SK-N-SH (cell line): Measurements from ENCODE around the gene SORBS1. TPM values are rescaled to one million over a fixed set of nuclear protein-coding genes. Genes with fewer than 3 reads are reported as not detected.

Experiments
- CTCF ChIA-PET: fragments of 300-600, 350-600 bp; formaldehyde crosslinking; extraction: SDS; loops from one replicate; lab custom pipeline; 2021; lab: Yijun Ruan, JAX
- POLR2A ChIA-PET: fragments of 350-600 bp; sonication (Branson Sonifier 250); formaldehyde crosslinking; extraction: SDS; loops from one replicate; lab custom pipeline; 2020; ENCODE audit warnings: antibody characterized with exemption, inconsistent platforms; lab: Yijun Ruan, JAX
- DNase-seq: peaks from one replicate; pipeline ENCODE4 v3.0.0; 2012
- H2AFZ ChIP-seq: fragments of 200-600 bp; sonication (generic); 2 replicates; pipeline ENCODE4 v1.8.1; 2016; ENCODE audit warnings: antibody characterized with exemption, mild to moderate bottlenecking, low read depth
- H3F3A ChIP-seq: fragments of 200-600 bp; sonication (generic); replicated peaks from 2 replicates; pipeline ENCODE3; 2016; ENCODE audit warnings: antibody characterized with exemption, mild to moderate bottlenecking; ENCODE audit not compliant: insufficient read depth
- H3K27ac ChIP-seq, 2 experiments: fragments of 200-500 bp in 1 of 2; fragments of 200-600 bp in 1 of 2; sonication (Bioruptor generic) in 1 of 2; sonication (generic), shearing (Covaris generic) in 1 of 2; 2 replicates each; pipeline versions ENCODE4 v1.5.1 to v1.6.1; 2014 to 2016; ENCODE audit warnings: low read depth in 2 of 2, inconsistent platforms in 1 of 2, low read length in 1 of 2, mild to moderate bottlenecking in 1 of 2, mixed read lengths in 1 of 2
- H3K27me3 ChIP-seq: fragments of 200-600 bp; sonication (generic), shearing (Covaris generic); 2 replicates; pipeline ENCODE4 v1.6.1; 2016; ENCODE audit warnings: mixed run types; ENCODE audit not compliant: insufficient read depth
- H3K36me3 ChIP-seq, 2 experiments: fragments of 200-500 bp in 1 of 2; fragments of 200-600 bp in 1 of 2; sonication (Bioruptor generic) in 1 of 2; sonication (generic) in 1 of 2; replicated peaks in 1 of 2; 2 replicates each; pipeline versions ENCODE3 to v1.5.1; 2014 to 2016; ENCODE audit warnings: low read length in 1 of 2, mild to moderate bottlenecking in 1 of 2; ENCODE audit not compliant: insufficient read depth in 2 of 2, control insufficient read depth in 1 of 2
- H3K4me1 ChIP-seq, 2 experiments: fragments of 200-500 bp in 1 of 2; fragments of 200-600 bp in 1 of 2; sonication (Bioruptor generic) in 1 of 2; sonication (generic), shearing (Covaris generic) in 1 of 2; 2 replicates each; pipeline versions ENCODE4 v1.5.1 to v1.6.1; 2014 to 2016; ENCODE audit warnings: low read depth in 1 of 2, low read length in 1 of 2, mixed run types in 1 of 2; ENCODE audit not compliant: insufficient read depth in 2 of 2, control insufficient read depth in 1 of 2
- H3K4me2 ChIP-seq: fragments of 200-600 bp; sonication (generic), shearing (Covaris generic); 2 replicates; pipeline ENCODE4 v1.6.1; 2017; ENCODE audit warnings: mixed run types
- H3K4me3 ChIP-seq, 2 experiments: fragments of 200-500 bp in 1 of 2; fragments of 200-600 bp in 1 of 2; sonication (Bioruptor generic) in 1 of 2; sonication (generic), shearing (Covaris generic) in 1 of 2; 2 replicates each; pipeline versions ENCODE4 v1.5.1 to v1.8.1; 2014 to 2016; ENCODE audit warnings: low read depth in 2 of 2, inconsistent platforms in 1 of 2, low read length in 1 of 2, mild to moderate bottlenecking in 1 of 2, mixed read lengths in 1 of 2, moderate library complexity in 1 of 2
- H3K79me2 ChIP-seq: fragments of 200-600 bp; sonication (generic); 2 replicates; pipeline ENCODE4 v1.8.1; 2017; ENCODE audit warnings: mild to moderate bottlenecking; ENCODE audit not compliant: insufficient read depth
- H3K9ac ChIP-seq: fragments of 200-600 bp; sonication (generic); 2 replicates; pipeline ENCODE4 v1.6.1; 2017; ENCODE audit warnings: mixed run types
- H3K9me2 ChIP-seq: fragments of 200-600 bp; sonication (generic); 2 replicates; pipeline ENCODE4 v1.6.1; 2017; ENCODE audit warnings: mixed run types
- H3K9me3 ChIP-seq: fragments of 200-600 bp; sonication (generic); 2 replicates; pipeline ENCODE4 v1.6.1; 2017; ENCODE audit warnings: mixed run types, mild to moderate bottlenecking, moderate library complexity
- H4K20me1 ChIP-seq: fragments of 200-600 bp; sonication (generic); 2 replicates; pipeline ENCODE4 v1.6.1; 2017; ENCODE audit warnings: mild to moderate bottlenecking, mixed run types; ENCODE audit not compliant: insufficient read depth
- EP300 ChIP-seq, 2 experiments: IDR thresholded peaks; 2 replicates each; pipeline versions ENCODE4 v1.4.0 to v1.6.1; 2012; ENCODE audit warnings: borderline replicate concordance in 1 of 2, low read depth in 1 of 2, low read length in 1 of 2
- EZH2phosphoT487 ChIP-seq: fragments of 200-600 bp; sonication (generic); IDR thresholded peaks from 2 replicates; pipeline ENCODE4 v1.6.1; 2017; ENCODE audit warnings: low read depth, mixed run types, mild to moderate bottlenecking, antibody characterized with exemption, moderate library complexity, borderline replicate concordance
- FOSL2 ChIP-seq: IDR thresholded peaks from 2 replicates; pipeline ENCODE4 v1.4.0; 2012; ENCODE audit warnings: low read depth, mild to moderate bottlenecking, moderate library complexity, borderline replicate concordance
- FOXJ3 ChIP-seq: sonication (generic); formaldehyde crosslinking; IDR thresholded peaks from 2 replicates; pipeline ENCODE4 v1.5.1; 2020; ENCODE audit warnings: mild to moderate bottlenecking, missing genetic modification reagents
- NFIC ChIP-seq: IDR thresholded peaks from 2 replicates; pipeline ENCODE4 v1.4.0; 2012; ENCODE audit warnings: borderline replicate concordance
- RCOR1 ChIP-seq: fragments of 150-350 bp; IDR thresholded peaks from 2 replicates; pipeline ENCODE4 v1.6.1; 2017; ENCODE audit warnings: antibody characterized with exemption, low read length
- RXRA ChIP-seq: IDR thresholded peaks from 2 replicates; pipeline ENCODE4 v1.4.0; 2012; ENCODE audit warnings: low read depth, mild to moderate bottlenecking, borderline replicate concordance
- SMC3 ChIP-seq: IDR thresholded peaks from 2 replicates; pipeline ENCODE4 v1.6.1; 2012; ENCODE audit warnings: low read depth, low read length, improper control_type of control experiment
- TAF1 ChIP-seq: IDR thresholded peaks from 2 replicates; pipeline ENCODE4 v1.6.1; 2012; ENCODE audit warnings: low read depth, mild to moderate bottlenecking, low read length, moderate library complexity, borderline replicate concordance
- TCF12 ChIP-seq: IDR thresholded peaks from 2 replicates; pipeline ENCODE4 v1.4.0; 2012
- TEAD4 ChIP-seq: IDR thresholded peaks from 2 replicates; pipeline ENCODE4 v1.4.0; 2012; ENCODE audit warnings: mild to moderate bottlenecking, borderline replicate concordance; ENCODE audit not compliant: insufficient read depth
- WGBS: methylation state at CpG from one replicate; pipeline ENCODE4 v1.1.6; 2017; ENCODE audit warnings: low lambda C conversion rate; 5-methylcytosine and 5-hydroxymethylcytosine counted together
- polyA plus RNA-seq, 3 experiments: library from polyadenylated mRNA; depleted of rRNA; stranded (reverse); fragments of >200 nt; gene quantifications; 2 replicates each; pipeline ENCODE4 v1.2.3, GENCODE V29; 2012
- TF ChIP-seq, protein P1 (sequence below): IDR thresholded peaks from 2 replicates; pipeline ENCODE4 v1.6.1; 2012; ENCODE audit warnings: mild to moderate bottlenecking, low read depth, low read length, moderate library complexity

SORBS1 gene
- polyA plus RNA-seq, 1 of the 3 experiments (the other 2 are of a cell fraction) = 0.36 TPM

DNA sequence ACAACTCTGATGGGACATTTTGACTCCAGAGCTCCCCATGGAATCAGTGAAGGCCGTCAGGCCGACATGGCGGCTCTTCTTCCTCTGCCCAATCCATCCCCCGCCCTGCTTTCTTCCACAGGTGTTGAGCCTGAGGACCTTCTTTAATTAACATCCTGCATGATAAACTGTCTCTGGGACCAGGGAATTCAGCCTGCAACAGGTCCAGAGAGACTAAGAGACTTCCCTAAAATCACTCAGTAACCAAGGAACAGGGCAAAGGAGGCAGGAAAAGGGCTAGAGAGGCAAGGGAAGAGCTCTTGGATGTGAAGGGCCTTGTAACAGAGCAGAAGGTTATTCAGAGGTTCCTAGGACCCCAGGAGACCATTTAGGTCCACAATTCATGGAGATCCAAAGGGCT is 264.4 kb downstream of the SORBS1 start:
- Histone ChIP-seq H3K27me3 (no peaks in the 10 kb centered on the region), H3K4me1 (no peaks in the 10 kb centered on the region), H2AFZ (no peak overlapping the region), H3K9me2 (no peaks in the 10 kb centered on the region), H3K36me3 (no peaks in the 10 kb centered on the region), H3K9me3 (no peaks in the 10 kb centered on the region), H3F3A (no peaks in the 10 kb centered on the region), H4K20me1 (no peaks in the 10 kb centered on the region), H3K79me2 (no peaks in the 10 kb centered on the region), H3K9ac (no peak overlapping the region), H3K4me3 (no peak overlapping the region), H3K27ac (no peak overlapping the region), H3K4me2 (no peak overlapping the region)
- ChIA-PET CTCF (interaction anchor here (1.0 kb wide), 1 partner anchor 13 kb away, joined by 3 read pairs; no protein-coding TSS in a partner anchor), POLR2A (no interaction called here)
- TF ChIP-seq FOSL2 (no peak), EP300 (IDR thresholded peaks at IDR 0.05; ENCODE audit: borderline replicate concordance in 1 of 2, low read depth in 1 of 2, low read length in 1 of 2) (no peak), EZH2phosphoT487 (no peak), TEAD4 (no peak), RCOR1 (no peak), FOXJ3 (CRISPR knock-in tag) (no peak)
- DNase-seq = no peak
- 97% methylated on average over 4 of the region's 4 CpGs for WGBS

DNA sequence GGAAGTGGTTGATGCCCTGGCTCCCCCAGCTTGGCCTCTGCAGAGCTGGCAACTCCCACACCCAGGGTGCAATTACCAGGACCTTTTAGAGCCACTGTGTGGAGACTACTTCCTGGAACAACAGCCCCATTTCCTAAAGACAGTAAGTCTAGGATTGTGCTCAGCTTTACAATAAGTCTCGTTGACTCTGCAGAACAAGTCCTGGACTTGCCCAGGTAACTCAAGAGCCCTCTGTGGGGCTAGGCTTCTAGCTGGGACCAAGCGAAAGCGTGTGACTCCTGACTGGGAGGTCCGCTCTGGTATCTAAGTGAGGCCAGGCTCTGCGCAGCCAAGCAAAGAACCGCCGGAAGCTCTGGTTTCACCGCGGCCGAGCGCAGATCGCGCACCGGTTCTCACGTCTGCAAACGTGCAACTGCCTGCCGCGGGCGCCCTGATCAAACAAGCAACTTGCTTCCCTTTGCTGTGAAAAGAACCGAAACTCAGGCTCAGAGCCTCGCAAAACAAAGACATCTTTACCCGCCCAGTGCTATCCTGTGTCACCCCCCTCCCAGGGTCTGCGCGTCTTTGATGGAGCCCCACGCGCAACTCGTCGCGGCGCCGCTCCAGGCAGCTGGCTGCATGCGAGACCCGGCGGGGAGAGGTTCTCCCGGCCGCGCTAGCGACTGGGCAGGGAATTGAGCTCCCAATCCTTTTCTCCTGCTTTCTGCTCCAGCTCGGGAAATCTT is 266.0 kb downstream of the SORBS1 start:
- Histone ChIP-seq H2AFZ (no peak overlapping the region), H3K27me3 (no peaks in the 10 kb centered on the region), H3K4me2 (no peak overlapping the region), H3K4me1 (no peaks in the 10 kb centered on the region; a peak in 1 of 4 replicates), H4K20me1 (no peaks in the 10 kb centered on the region), H3K36me3 (no peaks in the 10 kb centered on the region), H3K9me3 (no peaks in the 10 kb centered on the region), H3F3A (no peaks in the 10 kb centered on the region), H3K79me2 (peaks cover 5% of the 10 kb centered on the region; the same call in 1 of the 2 replicates)
- ChIA-PET POLR2A (no interaction called here), CTCF (interaction anchor here (0.6 kb wide), 1 partner anchor 68 kb away, joined by 3 read pairs; no protein-coding TSS in a partner anchor)
- WGBS = 93% methylated on average over 39 of the region's 39 CpGs
- DNase-seq = no peak
- no peak for TF ChIP-seq TCF12
- no peak for TF ChIP-seq EZH2phosphoT487
- no peak for TF ChIP-seq NFIC
- no peak for TF ChIP-seq RCOR1
- no peak for TF ChIP-seq SMC3
- TF ChIP-seq TAF1 = no peak
- TF ChIP-seq RXRA = no peak
- TF ChIP-seq, protein P1, sequence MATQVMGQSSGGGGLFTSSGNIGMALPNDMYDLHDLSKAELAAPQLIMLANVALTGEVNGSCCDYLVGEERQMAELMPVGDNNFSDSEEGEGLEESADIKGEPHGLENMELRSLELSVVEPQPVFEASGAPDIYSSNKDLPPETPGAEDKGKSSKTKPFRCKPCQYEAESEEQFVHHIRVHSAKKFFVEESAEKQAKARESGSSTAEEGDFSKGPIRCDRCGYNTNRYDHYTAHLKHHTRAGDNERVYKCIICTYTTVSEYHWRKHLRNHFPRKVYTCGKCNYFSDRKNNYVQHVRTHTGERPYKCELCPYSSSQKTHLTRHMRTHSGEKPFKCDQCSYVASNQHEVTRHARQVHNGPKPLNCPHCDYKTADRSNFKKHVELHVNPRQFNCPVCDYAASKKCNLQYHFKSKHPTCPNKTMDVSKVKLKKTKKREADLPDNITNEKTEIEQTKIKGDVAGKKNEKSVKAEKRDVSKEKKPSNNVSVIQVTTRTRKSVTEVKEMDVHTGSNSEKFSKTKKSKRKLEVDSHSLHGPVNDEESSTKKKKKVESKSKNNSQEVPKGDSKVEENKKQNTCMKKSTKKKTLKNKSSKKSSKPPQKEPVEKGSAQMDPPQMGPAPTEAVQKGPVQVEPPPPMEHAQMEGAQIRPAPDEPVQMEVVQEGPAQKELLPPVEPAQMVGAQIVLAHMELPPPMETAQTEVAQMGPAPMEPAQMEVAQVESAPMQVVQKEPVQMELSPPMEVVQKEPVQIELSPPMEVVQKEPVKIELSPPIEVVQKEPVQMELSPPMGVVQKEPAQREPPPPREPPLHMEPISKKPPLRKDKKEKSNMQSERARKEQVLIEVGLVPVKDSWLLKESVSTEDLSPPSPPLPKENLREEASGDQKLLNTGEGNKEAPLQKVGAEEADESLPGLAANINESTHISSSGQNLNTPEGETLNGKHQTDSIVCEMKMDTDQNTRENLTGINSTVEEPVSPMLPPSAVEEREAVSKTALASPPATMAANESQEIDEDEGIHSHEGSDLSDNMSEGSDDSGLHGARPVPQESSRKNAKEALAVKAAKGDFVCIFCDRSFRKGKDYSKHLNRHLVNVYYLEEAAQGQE = no peak
- TF ChIP-seq, all 33 proteins: peak for 0
- Histone ChIP-seq H3K27ac (no peak overlapping the region), H3K4me3 (no peak overlapping the region), H3K9me2 (no peaks in the 10 kb centered on the region), H3K9ac (no peak overlapping the region)
